DLD1 (cell line): ENCODE data around the gene PRKN.
"Not testable (repeated sequence)": the region's sequence is repeated elsewhere in the genome, so short reads cannot be mapped to it uniquely, and the experiment has no call there.

Experiments
- in situ Hi-C: cut with HindIII; loops from 2 replicates; pipeline ENCODE4 v1.10.0; 2017; ENCODE audit warnings: low sequenced_read_pairs

Gene PRKN

GRCh38 chr6:161316531-161316930 lies 1411.0 kb downstream of the PRKN start:
- in situ Hi-C loops: no loop called here

GRCh38 chr6:161315246-161315917 lies 1412.2 kb downstream of the PRKN start:
- in situ Hi-C loops: not testable (repeated sequence)

GRCh38 chr6:161314541-161315245 lies 1412.9 kb downstream of the PRKN start:
- in situ Hi-C loops: not testable (repeated sequence)

- in situ Hi-C loops: no loop called here
Observed at GRCh38 chr6:161313940-161314509, 1413.5 kb downstream of the PRKN start.

GRCh38 chr6:161313475-161313874 lies 1414.1 kb downstream of the PRKN start:
- in situ Hi-C loops: not testable (repeated sequence)

- in situ Hi-C loops: not testable (repeated sequence)
Observed at GRCh38 chr6:161309774-161310173, 1417.8 kb downstream of the PRKN start.

GRCh38 chr6:161308075-161308655 lies 1419.4 kb downstream of the PRKN start:
- in situ Hi-C loops: no loop called here

- in situ Hi-C loops: no loop called here
Observed at GRCh38 chr6:161305860-161306259, 1421.7 kb downstream of the PRKN start.

- in situ Hi-C loops: no loop called here
Observed at GRCh38 chr6:161303628-161304340, 1423.8 kb downstream of the PRKN start.

GRCh38 chr6:161302949-161303348 lies 1424.6 kb downstream of the PRKN start:
- in situ Hi-C loops: no loop called here

GRCh38 chr6:161301338-161301737 lies 1426.2 kb downstream of the PRKN start:
- in situ Hi-C loops: no loop called here

GRCh38 chr6:161300823-161301222 lies 1426.7 kb downstream of the PRKN start:
- in situ Hi-C loops: no loop called here

- in situ Hi-C loops: no loop called here
Observed at GRCh38 chr6:161299726-161300125, 1427.8 kb downstream of the PRKN start.
